ENCODE results near the gene TXNRD2.
A peak's percentile ranks its signal among the peaks of the same experiment; 100 is the strongest.

The TXNRD2 gene

GRCh38 chr22:19913337-19913936 lies 28.2 kb downstream of the TXNRD2 start:
- H2BK15ac ChIP-seq (ENCODE audit: low read length), result no peak overlapping the region
- no peak overlapping the region for H2BK12ac ChIP-seq (ENCODE audit: low read length)
- H2BK5ac ChIP-seq (ENCODE audit: low read length), result no peak overlapping the region
- no peak overlapping the region for H3K27ac ChIP-seq (replicated peaks; ENCODE audit: low read length)
- DNase-seq (ENCODE audit: low spot score), result no peak
- no peak overlapping the region for H3K4ac ChIP-seq (ENCODE audit: low read length)
- no peak overlapping the region for H3K18ac ChIP-seq (ENCODE audit: low read length)
- peaks cover 0 to 48% (median 5%) of the 10 kb centered on the region in 3 experiments for H3K27me3 ChIP-seq (ENCODE audit: control insufficient read depth in 3 of 3, insufficient read depth in 3 of 3, low read depth in 1 of 3, low read length in 3 of 3)
- no peak overlapping the region for H4K91ac ChIP-seq (ENCODE audit: low read depth, low read length, poor library complexity)
- H3K14ac ChIP-seq (ENCODE audit: low read length), result no peak overlapping the region
- H2BK120ac ChIP-seq (ENCODE audit: low read depth, low read length), result no peak overlapping the region
- no CpG with 5 or more reads among the region's 6 CpGs for WGBS, 2 donors (ENCODE audit: extremely low coverage in 2 of 2, insufficient read length in 2 of 2, insufficient replicate concordance in 1 of 2)
- no peak overlapping the region for H3K4me2 ChIP-seq (ENCODE audit: insufficient read depth, low read length, poor library complexity, severe bottlenecking)
- H3K79me1 ChIP-seq (ENCODE audit: low read depth, low read length), result peaks cover 5% of the 10 kb centered on the region
- no peak overlapping the region for H2AFZ ChIP-seq (ENCODE audit: low read length)
- H3K23ac ChIP-seq (ENCODE audit: low read depth, low read length, poor library complexity), result no peak overlapping the region
- H3K36me3 ChIP-seq (replicated peaks in 1 of 2; ENCODE audit: control insufficient read depth in 2 of 2, insufficient read depth in 2 of 2, low read length in 2 of 2), result peaks cover 0 to 1% of the 10 kb centered on the region in 2 donors
- no peak overlapping the region for H4K8ac ChIP-seq (ENCODE audit: low read depth, low read length)
- H2AK5ac ChIP-seq (ENCODE audit: low read depth, low read length), result no peak overlapping the region
- H3K4me1 ChIP-seq (ENCODE audit: control insufficient read depth in 2 of 2, insufficient read depth in 1 of 2, low read depth in 1 of 2, low read length in 2 of 2), result peaks cover 5 to 6% of the 10 kb centered on the region in 2 donors
- H3K4me3 ChIP-seq (ENCODE audit: low read length in 2 of 2), result no peak overlapping the region
- H3K9ac ChIP-seq (ENCODE audit: low read depth, low read length, poor library complexity), result no peak overlapping the region
- H3K9me3 ChIP-seq (replicated peaks in 1 of 2; ENCODE audit: control insufficient read depth in 2 of 2, insufficient read depth in 1 of 2, low read depth in 1 of 2, low read length in 2 of 2), result peaks cover 0 to 7% of the 10 kb centered on the region in 2 donors

- peak overlapping the region; percentile 65 for H3K23ac ChIP-seq (ENCODE audit: low read depth, low read length, poor library complexity)
- H3K4me1 ChIP-seq (ENCODE audit: control insufficient read depth in 2 of 2, insufficient read depth in 1 of 2, low read depth in 1 of 2, low read length in 2 of 2), result peaks cover 5 to 6% of the 10 kb centered on the region in 2 donors
- H4K91ac ChIP-seq (ENCODE audit: low read depth, low read length, poor library complexity), result no peak overlapping the region
- H2BK12ac ChIP-seq (ENCODE audit: low read length), result no peak overlapping the region
- peaks cover 0 to 1% of the 10 kb centered on the region in 2 donors for H3K36me3 ChIP-seq (replicated peaks in 1 of 2; ENCODE audit: control insufficient read depth in 2 of 2, insufficient read depth in 2 of 2, low read length in 2 of 2)
- H2BK5ac ChIP-seq (ENCODE audit: low read length), result no peak overlapping the region
- H2BK15ac ChIP-seq (ENCODE audit: low read length), result peak overlapping the region; percentile 7
- H2AFZ ChIP-seq (ENCODE audit: low read length), result peak overlapping the region; percentile 23
- peaks cover 0 to 7% of the 10 kb centered on the region in 2 donors for H3K9me3 ChIP-seq (replicated peaks in 1 of 2; ENCODE audit: control insufficient read depth in 2 of 2, insufficient read depth in 1 of 2, low read depth in 1 of 2, low read length in 2 of 2)
- no peak overlapping the region for H3K4ac ChIP-seq (ENCODE audit: low read length)
- no peak overlapping the region for H3K4me3 ChIP-seq (ENCODE audit: low read length in 2 of 2)
- H2AK5ac ChIP-seq (ENCODE audit: low read depth, low read length), result peak overlapping the region; percentile 68
- no peak overlapping the region for H3K27ac ChIP-seq (replicated peaks; ENCODE audit: low read length)
- peaks cover 5% of the 10 kb centered on the region for H3K79me1 ChIP-seq (ENCODE audit: low read depth, low read length)
- peaks cover 0 to 38% (median 3%) of the 10 kb centered on the region in 3 experiments for H3K27me3 ChIP-seq (ENCODE audit: control insufficient read depth in 3 of 3, insufficient read depth in 3 of 3, low read depth in 1 of 3, low read length in 3 of 3)
- WGBS, 2 donors (ENCODE audit: extremely low coverage in 2 of 2, insufficient read length in 2 of 2, insufficient replicate concordance in 1 of 2), result no CpG with 5 or more reads among the region's 20 CpGs
- peak overlapping the region; percentile 56 for H3K18ac ChIP-seq (ENCODE audit: low read length)
- H4K8ac ChIP-seq (ENCODE audit: low read depth, low read length), result no peak overlapping the region
- no peak overlapping the region for H3K9ac ChIP-seq (ENCODE audit: low read depth, low read length, poor library complexity)
- no peak overlapping the region for H2BK120ac ChIP-seq (ENCODE audit: low read depth, low read length)
- no peak overlapping the region for H3K4me2 ChIP-seq (ENCODE audit: insufficient read depth, low read length, poor library complexity, severe bottlenecking)
- no peak for DNase-seq (ENCODE audit: low spot score)
- H3K14ac ChIP-seq (ENCODE audit: low read length), result no peak overlapping the region
Observed at GRCh38 chr22:19912271-19912999, 29.2 kb downstream of the TXNRD2 start.

GRCh38 chr22:19911540-19912270 lies 29.9 kb downstream of the TXNRD2 start:
- H2BK15ac ChIP-seq (ENCODE audit: low read length), result peak overlapping the region; percentile 7
- WGBS, 2 donors (ENCODE audit: extremely low coverage in 2 of 2, insufficient read length in 2 of 2, insufficient replicate concordance in 1 of 2), result no CpG with 5 or more reads among the region's 12 CpGs
- H2AFZ ChIP-seq (ENCODE audit: low read length), result no peak overlapping the region
- peak overlapping the region; percentile 46 for H3K18ac ChIP-seq (ENCODE audit: low read length)
- H3K27ac ChIP-seq (replicated peaks; ENCODE audit: low read length), result no peak overlapping the region
- peaks cover 0 to 7% of the 10 kb centered on the region in 2 donors for H3K9me3 ChIP-seq (replicated peaks in 1 of 2; ENCODE audit: control insufficient read depth in 2 of 2, insufficient read depth in 1 of 2, low read depth in 1 of 2, low read length in 2 of 2)
- H3K14ac ChIP-seq (ENCODE audit: low read length), result peak overlapping the region; percentile 87
- H3K23ac ChIP-seq (ENCODE audit: low read depth, low read length, poor library complexity), result peak overlapping the region; percentile 18
- DNase-seq (ENCODE audit: low spot score), result no peak
- no peak overlapping the region for H4K8ac ChIP-seq (ENCODE audit: low read depth, low read length)
- peaks cover 5% of the 10 kb centered on the region for H3K79me1 ChIP-seq (ENCODE audit: low read depth, low read length)
- H2BK12ac ChIP-seq (ENCODE audit: low read length), result peak overlapping the region; percentile 76
- no peak overlapping the region for H3K4ac ChIP-seq (ENCODE audit: low read length)
- H3K4me3 ChIP-seq (ENCODE audit: low read length in 2 of 2), result no peak overlapping the region
- H3K27me3 ChIP-seq (ENCODE audit: control insufficient read depth in 3 of 3, insufficient read depth in 3 of 3, low read depth in 1 of 3, low read length in 3 of 3), result peaks cover 0 to 31% (median 3%) of the 10 kb centered on the region in 3 experiments
- H2BK120ac ChIP-seq (ENCODE audit: low read depth, low read length), result no peak overlapping the region
- H2AK5ac ChIP-seq (ENCODE audit: low read depth, low read length), result peak overlapping the region; percentile 68
- peaks cover 0 to 1% of the 10 kb centered on the region in 2 donors for H3K36me3 ChIP-seq (replicated peaks in 1 of 2; ENCODE audit: control insufficient read depth in 2 of 2, insufficient read depth in 2 of 2, low read length in 2 of 2)
- H4K91ac ChIP-seq (ENCODE audit: low read depth, low read length, poor library complexity), result no peak overlapping the region
- H2BK5ac ChIP-seq (ENCODE audit: low read length), result no peak overlapping the region
- H3K9ac ChIP-seq (ENCODE audit: low read depth, low read length, poor library complexity), result peak overlapping the region; percentile 30
- no peak overlapping the region for H3K4me2 ChIP-seq (ENCODE audit: insufficient read depth, low read length, poor library complexity, severe bottlenecking)
- peaks cover 5 to 6% of the 10 kb centered on the region in 2 donors for H3K4me1 ChIP-seq (ENCODE audit: control insufficient read depth in 2 of 2, insufficient read depth in 1 of 2, low read depth in 1 of 2, low read length in 2 of 2)

Data from neuronal stem cell (in vitro differentiated cells).